Measurements from ENCODE around the gene SLC35G3. TPM values are rescaled to one million over a fixed set of nuclear protein-coding genes. Genes with fewer than 3 reads are reported as not detected.

SLC35G3 gene
- total and polyA plus RNA-seq, 2 of the 13 experiments (the other 11 are each of a cell fraction or from before 2014, with no cell fraction given): not detected

GRCh38 chr17:35147375-35147905 lies 46.8 kb downstream of the SLC35G3 start, which contains the start of gene UNC45B:
UNC45B (plus strand) TSS chr17:35147817; CDS start chr17:35148264, 447 bp downstream.
- ATAC-seq: no peak; the same call in 2 of the 3 replicates
- TF ChIP-seq CC2D1A (CRISPR knock-in tag; IDR thresholded peaks at IDR 0.05): no peak
- TF ChIP-seq ZBTB42 (CRISPR knock-in tag; IDR thresholded peaks at IDR 0.05): no peak
- no peak for TF ChIP-seq ZNF512 (CRISPR knock-in tag; IDR thresholded peaks at IDR 0.05)
- TF ChIP-seq HIVEP1 (CRISPR knock-in tag; IDR thresholded peaks at IDR 0.05): no peak
- TF ChIP-seq ESRRA (CRISPR knock-in tag; IDR thresholded peaks at IDR 0.05; ENCODE audit: low read depth): no peak
- no peak for TF ChIP-seq CBX5 (CRISPR knock-in tag; IDR thresholded peaks at IDR 0.05; ENCODE audit: borderline replicate concordance)
- TF ChIP-seq ZNF263 (CRISPR knock-in tag; IDR thresholded peaks at IDR 0.05): no peak
- TF ChIP-seq HOMEZ (CRISPR knock-in tag; IDR thresholded peaks at IDR 0.05; ENCODE audit: low read depth): no peak
- TF ChIP-seq DNMT3B (CRISPR knock-in tag; conservative IDR thresholded peaks at IDR 0.05): no peak
- no peak for TF ChIP-seq POGZ (CRISPR knock-in tag; IDR thresholded peaks at IDR 0.05)
- no peak for TF ChIP-seq BORCS8-MEF2B (CRISPR knock-in tag; IDR thresholded peaks at IDR 0.05)
- no peak for TF ChIP-seq ZFYVE20 (CRISPR knock-in tag; IDR thresholded peaks at IDR 0.05; ENCODE audit: borderline replicate concordance, low read depth)
- TF ChIP-seq BRCA1 (CRISPR knock-in tag; IDR thresholded peaks at IDR 0.05): no peak
- TF ChIP-seq CREBL2 (CRISPR knock-in tag; IDR thresholded peaks at IDR 0.05; ENCODE audit: borderline replicate concordance): no peak
- no peak for TF ChIP-seq MBNL3 (CRISPR knock-in tag; conservative IDR thresholded peaks at IDR 0.05)
- no peak for TF ChIP-seq ZNF570 (CRISPR knock-in tag; IDR thresholded peaks at IDR 0.05; ENCODE audit: borderline replicate concordance)
- no peak for TF ChIP-seq HNF4G (IDR thresholded peaks at IDR 0.05; ENCODE audit: borderline replicate concordance, low read depth, low read length)
- no peak for TF ChIP-seq HNF4G (CRISPR knock-in tag; IDR thresholded peaks at IDR 0.05; ENCODE audit: borderline replicate concordance, low read depth)
- TF ChIP-seq SYNCRIP (IDR thresholded peaks at IDR 0.05; ENCODE audit: insufficient read depth, low read depth, low read length): no peak
- Histone ChIP-seq H2AFZ (ENCODE audit: low read length) (no peak within 1 kb of the TSS), H4K20me1 (ENCODE audit: insufficient read depth, low read length) (no peaks in the 10 kb centered on the region), H3K79me2 (ENCODE audit: insufficient read depth, low read length) (no peaks in the 10 kb centered on the region), H3K4me1 (ENCODE audit: insufficient read depth, low read length) (peaks cover 31% of the 10 kb centered on the region), H3K4me2 (ENCODE audit: low read depth, low read length) (no peak within 1 kb of the TSS), H3K27me3 (ENCODE audit: control insufficient read depth in 1 of 2, insufficient read depth in 2 of 2, low read length in 2 of 2) (peaks cover 8 to 34% of the 10 kb centered on the region in 2 experiments; a peak in 3 of 5 replicates), H3K9me3 (ENCODE audit: low read length) (no peaks in the 10 kb centered on the region), H3K4me3 (replicated peaks in 1 of 3; ENCODE audit: insufficient read depth in 1 of 3, low read depth in 2 of 3, low read length in 3 of 3) (no peak within 1 kb of the TSS), H3K36me3 (replicated peaks in 1 of 2; ENCODE audit: control insufficient read depth in 1 of 2, insufficient read depth in 2 of 2, low read length in 2 of 2) (no peaks in the 10 kb centered on the region), H3K27ac (ENCODE audit: extremely low read length, insufficient read depth, low read length) (no peak within 1 kb of the TSS), H3K9ac (ENCODE audit: insufficient read depth, low read depth, low read length) (no peak within 1 kb of the TSS)
- CTCF ChIA-PET (ENCODE audit: low intra/inter-chr PET ratio, low total read pairs): no interaction called here
- no TSS peak for BruUV-seq (replicated peaks)
- no peak for DNase-seq (ENCODE audit: low spot score)
- in situ Hi-C loops (cut with HindIII; ENCODE audit: extremely low pct_ligation_motif_present, low pct_unique_long_range_greater_than_20kb) (no loop called here), intact Hi-C loops (cut with micrococcal nuclease; ENCODE audit: unreplicated experiment) (no loop called here)
- WGBS (ENCODE audit: low lambda C conversion rate): 46% methylated on average over 2 of the region's 4 CpGs
- POLR2A ChIA-PET: interaction anchor here (1.3 kb wide), 1 partner anchor 17 kb away, joined by 4 read pairs; no protein-coding TSS in a partner anchor
- FAIRE-seq: no peak
